ENCODE measurements around the gene TMCC1.

DNA sequence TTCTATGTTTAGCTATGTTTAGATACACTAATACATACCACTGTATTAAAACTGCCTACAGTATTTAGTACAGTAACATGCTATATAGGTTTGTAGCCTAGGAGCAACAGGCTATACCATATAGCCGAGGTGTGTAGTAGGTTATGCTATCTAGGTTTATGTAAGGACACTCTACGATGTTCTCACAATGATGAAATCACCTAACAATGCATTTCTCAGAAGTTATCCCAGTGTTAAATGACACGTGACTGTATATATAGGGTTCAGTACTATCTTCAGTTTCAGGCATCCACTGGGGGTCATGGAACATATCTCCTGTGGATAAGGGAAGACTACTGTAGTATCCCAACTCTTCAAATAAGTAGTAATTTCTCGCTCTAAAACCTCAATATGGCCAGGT, 97.4 kb downstream of the TMCC1 start:
- TF ChIP-seq, protein P1, sequence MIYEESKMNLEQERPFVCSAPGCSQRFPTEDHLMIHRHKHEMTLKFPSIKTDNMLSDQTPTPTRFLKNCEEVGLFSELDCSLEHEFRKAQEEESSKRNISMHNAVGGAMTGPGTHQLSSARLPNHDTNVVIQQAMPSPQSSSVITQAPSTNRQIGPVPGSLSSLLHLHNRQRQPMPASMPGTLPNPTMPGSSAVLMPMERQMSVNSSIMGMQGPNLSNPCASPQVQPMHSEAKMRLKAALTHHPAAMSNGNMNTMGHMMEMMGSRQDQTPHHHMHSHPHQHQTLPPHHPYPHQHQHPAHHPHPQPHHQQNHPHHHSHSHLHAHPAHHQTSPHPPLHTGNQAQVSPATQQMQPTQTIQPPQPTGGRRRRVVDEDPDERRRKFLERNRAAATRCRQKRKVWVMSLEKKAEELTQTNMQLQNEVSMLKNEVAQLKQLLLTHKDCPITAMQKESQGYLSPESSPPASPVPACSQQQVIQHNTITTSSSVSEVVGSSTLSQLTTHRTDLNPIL (CRISPR knock-in tag; IDR thresholded peaks at IDR 0.05; ENCODE audit: low read depth): no peak
- TF ChIP-seq, protein P2, sequence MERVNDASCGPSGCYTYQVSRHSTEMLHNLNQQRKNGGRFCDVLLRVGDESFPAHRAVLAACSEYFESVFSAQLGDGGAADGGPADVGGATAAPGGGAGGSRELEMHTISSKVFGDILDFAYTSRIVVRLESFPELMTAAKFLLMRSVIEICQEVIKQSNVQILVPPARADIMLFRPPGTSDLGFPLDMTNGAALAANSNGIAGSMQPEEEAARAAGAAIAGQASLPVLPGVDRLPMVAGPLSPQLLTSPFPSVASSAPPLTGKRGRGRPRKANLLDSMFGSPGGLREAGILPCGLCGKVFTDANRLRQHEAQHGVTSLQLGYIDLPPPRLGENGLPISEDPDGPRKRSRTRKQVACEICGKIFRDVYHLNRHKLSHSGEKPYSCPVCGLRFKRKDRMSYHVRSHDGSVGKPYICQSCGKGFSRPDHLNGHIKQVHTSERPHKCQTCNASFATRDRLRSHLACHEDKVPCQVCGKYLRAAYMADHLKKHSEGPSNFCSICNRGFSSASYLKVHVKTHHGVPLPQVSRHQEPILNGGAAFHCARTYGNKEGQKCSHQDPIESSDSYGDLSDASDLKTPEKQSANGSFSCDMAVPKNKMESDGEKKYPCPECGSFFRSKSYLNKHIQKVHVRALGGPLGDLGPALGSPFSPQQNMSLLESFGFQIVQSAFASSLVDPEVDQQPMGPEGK (CRISPR knock-in tag; IDR thresholded peaks at IDR 0.05; ENCODE audit: borderline replicate concordance): no peak
- TF ChIP-seq ZNF70 (CRISPR knock-in tag; IDR thresholded peaks at IDR 0.05) (no peak), PPARA (CRISPR knock-in tag; IDR thresholded peaks at IDR 0.05; ENCODE audit: borderline replicate concordance) (no peak)
